HG02642 (cell line): ENCODE measurements around the gene APOBEC3C.
A peak's percentile ranks its signal among the peaks of the same experiment; 100 is the strongest.
"Not testable (repeated sequence)": the region's sequence is repeated elsewhere in the genome, so short reads cannot be mapped to it uniquely, and the experiment has no call there.

ENCODE experiments used
- ATAC-seq: cut with Tn5 transposase; IDR thresholded peaks from one replicate; pipeline ENCODE4 v1.9.1; 2021; ENCODE audit warnings: mild to moderate bottlenecking; ENCODE audit not compliant: unreplicated experiment, poor library complexity

Gene APOBEC3C

GRCh38 chr22:39020021-39020651 is 6.1 kb downstream of the APOBEC3C start:
- ATAC-seq = not testable (repeated sequence)

- no peak for ATAC-seq
These were observed 7.6 kb downstream of the APOBEC3C start for GRCh38 chr22:39021552-39022250.

- no peak for ATAC-seq
These were observed 10.7 kb downstream of the APOBEC3C start for GRCh38 chr22:39024519-39025308.

- no peak for ATAC-seq
These were observed 12.6 kb downstream of the APOBEC3C start for GRCh38 chr22:39026509-39027150.

- ATAC-seq = no peak
These were observed 13.7 kb downstream of the APOBEC3C start for GRCh38 chr22:39027717-39028116.

GRCh38 chr22:39028281-39028680 is 14.2 kb downstream of the APOBEC3C start:
- no peak for ATAC-seq

GRCh38 chr22:39029227-39029626 is 15.2 kb downstream of the APOBEC3C start:
- ATAC-seq = no peak

- no peak for ATAC-seq
These were observed 16.6 kb downstream of the APOBEC3C start for GRCh38 chr22:39030705-39031104.

GRCh38 chr22:39031434-39032295 is 17.6 kb downstream of the APOBEC3C start:
- ATAC-seq = not testable (repeated sequence)

- ATAC-seq = not testable (repeated sequence)
These were observed 23.0 kb downstream of the APOBEC3C start for GRCh38 chr22:39037071-39037470.

GRCh38 chr22:39039306-39040126 is 25.5 kb downstream of the APOBEC3C start:
- ATAC-seq = no peak

GRCh38 chr22:39040155-39040537 is 26.1 kb downstream of the APOBEC3C start:
- not testable (repeated sequence) for ATAC-seq

- ATAC-seq = peak; percentile 92
These were observed 26.7 kb downstream of the APOBEC3C start, which contains the start of gene APOBEC3F for GRCh38 chr22:39040538-39041296. Gene APOBEC3F (plus strand): TSS chr22:39040864. CDS start chr22:39040961, 97 bp downstream.

- no peak for ATAC-seq
These were observed 27.9 kb downstream of the APOBEC3C start for GRCh38 chr22:39041908-39042307.

GRCh38 chr22:39043063-39043462 is 29.0 kb downstream of the APOBEC3C start:
- ATAC-seq = not testable (repeated sequence)

GRCh38 chr22:39045136-39045535 is 31.1 kb downstream of the APOBEC3C start:
- not testable (repeated sequence) for ATAC-seq

- ATAC-seq = not testable (repeated sequence)
These were observed 35.4 kb downstream of the APOBEC3C start for GRCh38 chr22:39049486-39049885.
